HG02678 (cell line): Measurements from ENCODE around the gene ASPRV1.

ENCODE experiments used
- ATAC-seq: cut with Tn5 transposase; IDR thresholded peaks from one replicate; pipeline ENCODE4 v1.9.1; 2021; ENCODE audit warnings: mild to moderate bottlenecking, moderate library complexity; ENCODE audit not compliant: unreplicated experiment

Gene ASPRV1

GRCh38 chr2:69943843-69944525 is 17.4 kb downstream of the ASPRV1 start:
- ATAC-seq, result no peak

- no peak for ATAC-seq
Observed at GRCh38 chr2:69943000-69943842, 18.2 kb downstream of the ASPRV1 start.

GRCh38 chr2:69940691-69941090 is 20.7 kb downstream of the ASPRV1 start:
- ATAC-seq, result no peak

GRCh38 chr2:69939722-69940121 is 21.7 kb downstream of the ASPRV1 start:
- no peak for ATAC-seq

- ATAC-seq, result no peak
Observed at GRCh38 chr2:69937968-69938367, 23.5 kb downstream of the ASPRV1 start.

- ATAC-seq, result no peak
Observed at GRCh38 chr2:69936906-69937305, 24.5 kb downstream of the ASPRV1 start.

GRCh38 chr2:69935011-69935410 is 26.4 kb downstream of the ASPRV1 start:
- no peak for ATAC-seq

- ATAC-seq, result no peak
Observed at GRCh38 chr2:69934614-69934908, 26.9 kb downstream of the ASPRV1 start.

GRCh38 chr2:69933839-69934613 is 27.4 kb downstream of the ASPRV1 start:
- no peak for ATAC-seq

GRCh38 chr2:69933254-69933828 is 28.1 kb downstream of the ASPRV1 start:
- ATAC-seq, result no peak

- ATAC-seq, result no peak
Observed at GRCh38 chr2:69932596-69932922, 28.9 kb downstream of the ASPRV1 start.

GRCh38 chr2:69931832-69932595 is 29.4 kb downstream of the ASPRV1 start:
- ATAC-seq, result no peak

- ATAC-seq, result no peak
Observed at GRCh38 chr2:69926849-69927515, 34.4 kb downstream of the ASPRV1 start.

- ATAC-seq, result no peak
Observed at GRCh38 chr2:69923116-69923515, 38.3 kb downstream of the ASPRV1 start.

- no peak for ATAC-seq
Observed at GRCh38 chr2:69918401-69918800, 43.0 kb downstream of the ASPRV1 start.

- ATAC-seq, result no peak
Observed at GRCh38 chr2:69917852-69918251, 43.6 kb downstream of the ASPRV1 start.

- ATAC-seq, result no peak
Observed at GRCh38 chr2:69916106-69916505, 45.3 kb downstream of the ASPRV1 start.

- ATAC-seq, result no peak
Observed at GRCh38 chr2:69914950-69915945, 46.2 kb downstream of the ASPRV1 start, which contains the start of gene MXD1. Gene MXD1 (plus strand): TSS chr2:69915109. CDS start chr2:69915331, 222 bp downstream.
